Measurements from ENCODE around the gene AMPD3.

AMPD3 gene

GRCh38 chr11:10459029-10459970, 4.2 kb downstream of the AMPD3 start:
- no peak for DNase-seq (ENCODE audit: insufficient read length, low spot score)
- FAIRE-seq: no peak

- FAIRE-seq (no peak), DNase-seq (ENCODE audit: insufficient read length, low spot score) (no peak)
These were observed 5.7 kb downstream of the AMPD3 start for GRCh38 chr11:10460611-10461275.

- DNase-seq (ENCODE audit: insufficient read length, low spot score) (no peak), FAIRE-seq (no peak)
These were observed 6.3 kb downstream of the AMPD3 start for GRCh38 chr11:10461276-10461790.

- no peak for DNase-seq (ENCODE audit: insufficient read length, low spot score)
- FAIRE-seq: no peak
These were observed 7.8 kb downstream of the AMPD3 start for GRCh38 chr11:10462746-10463300.

GRCh38 chr11:10473371-10473770, 18.3 kb downstream of the AMPD3 start:
- DNase-seq (ENCODE audit: insufficient read length, low spot score) (no peak), FAIRE-seq (no peak)

DNA sequence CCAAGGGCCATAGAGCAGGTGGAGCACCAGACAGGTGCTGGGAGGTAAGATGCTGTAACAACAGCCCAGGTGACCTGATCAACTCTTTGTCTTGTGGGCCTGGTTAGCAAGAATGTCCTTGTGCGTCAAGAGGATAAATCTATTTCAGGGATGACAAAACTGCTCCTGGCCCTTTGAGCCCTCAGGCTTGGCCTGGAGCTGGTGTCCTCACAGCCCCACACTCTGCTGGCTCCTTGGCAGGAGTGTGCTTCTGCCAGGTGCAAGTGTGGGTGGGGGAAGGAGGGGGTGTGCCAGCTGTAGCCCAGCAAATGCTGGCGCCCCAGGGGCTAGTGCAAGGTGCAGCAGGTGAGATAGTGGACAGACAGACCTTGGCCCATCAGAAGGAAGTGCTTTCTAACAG, 19.5 kb downstream of the AMPD3 start:
- no peak for DNase-seq (ENCODE audit: insufficient read length, low spot score)
- FAIRE-seq: no peak

DNA sequence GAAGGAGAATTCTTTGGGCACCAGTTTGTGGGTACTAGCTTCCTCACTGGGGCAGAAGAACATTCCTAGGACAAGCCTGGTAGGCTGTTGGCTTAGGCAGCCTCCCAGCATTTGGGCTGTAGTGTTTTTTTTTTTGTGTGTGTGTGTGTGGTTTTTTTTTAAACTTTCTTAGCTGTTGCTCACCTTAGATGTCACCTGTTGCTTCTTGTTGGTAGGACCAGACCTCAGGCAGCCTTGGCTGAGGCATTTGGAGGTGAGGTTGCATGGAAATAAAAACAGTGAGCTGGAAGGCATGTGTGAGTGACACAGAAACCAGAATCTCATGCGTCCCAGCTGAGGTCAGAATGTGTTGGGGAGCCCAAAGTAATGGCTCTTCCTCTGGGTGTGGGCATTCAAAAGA, 21.3 kb downstream of the AMPD3 start:
- DNase-seq (ENCODE audit: insufficient read length, low spot score): no peak
- no peak for FAIRE-seq

DNA sequence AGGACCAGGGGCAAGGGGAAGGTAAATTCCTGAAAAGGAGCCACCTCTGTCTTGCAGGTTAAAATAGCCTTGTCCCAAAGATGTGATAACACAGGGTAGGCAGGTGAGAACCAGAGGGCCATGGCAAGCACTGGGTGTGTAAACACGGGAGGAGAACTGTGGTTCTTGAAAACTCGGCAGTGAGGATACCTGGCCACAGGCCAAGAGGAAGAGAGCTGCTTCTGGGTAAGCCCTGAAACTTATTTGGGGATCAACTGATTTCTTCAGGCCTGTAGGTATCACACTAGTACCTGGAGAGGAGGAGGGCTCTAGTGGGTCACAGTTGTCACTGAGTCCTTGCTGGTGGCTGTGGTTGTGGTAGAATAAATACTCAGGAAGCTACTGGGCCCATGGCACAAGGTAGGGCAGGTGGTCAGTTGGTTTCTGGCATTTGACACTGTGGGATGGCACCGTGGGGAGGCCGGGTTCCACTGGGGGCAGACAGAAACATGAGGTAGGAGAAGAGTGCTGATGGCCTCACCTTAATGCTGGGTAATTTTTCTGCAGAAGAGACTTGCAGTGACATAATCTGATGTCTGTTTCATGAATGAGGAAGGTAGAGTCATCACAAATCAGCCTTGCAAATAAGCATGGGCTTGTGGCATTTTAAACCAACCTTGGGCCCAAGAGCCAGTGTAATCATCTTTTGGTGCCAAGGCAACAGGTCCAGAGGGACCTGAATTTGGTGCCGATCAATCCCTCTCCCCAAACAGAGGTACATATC, 22.0 kb downstream of the AMPD3 start:
- DNase-seq (ENCODE audit: insufficient read length, low spot score) (no peak), FAIRE-seq (peak; percentile 60)

DNA sequence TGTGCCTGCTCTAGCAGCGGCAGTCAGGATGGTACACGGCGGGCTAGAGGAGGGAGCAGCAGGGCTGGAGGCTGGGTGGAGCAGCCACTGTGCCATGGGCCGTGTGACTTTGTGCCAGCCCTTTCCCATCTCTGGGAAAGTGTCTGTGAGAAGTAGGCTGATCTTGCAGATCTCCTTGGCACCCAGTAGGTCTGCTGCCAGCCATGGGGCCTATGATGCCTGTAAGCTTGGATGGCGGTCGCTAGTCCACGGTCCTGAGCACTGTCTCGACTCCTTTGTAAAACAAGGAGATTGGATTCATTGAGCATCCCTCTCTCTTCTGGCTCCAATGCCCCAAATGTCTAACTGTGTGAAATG, 22.6 kb downstream of the AMPD3 start:
- FAIRE-seq (no peak), DNase-seq (ENCODE audit: insufficient read length, low spot score) (no peak)

DNA sequence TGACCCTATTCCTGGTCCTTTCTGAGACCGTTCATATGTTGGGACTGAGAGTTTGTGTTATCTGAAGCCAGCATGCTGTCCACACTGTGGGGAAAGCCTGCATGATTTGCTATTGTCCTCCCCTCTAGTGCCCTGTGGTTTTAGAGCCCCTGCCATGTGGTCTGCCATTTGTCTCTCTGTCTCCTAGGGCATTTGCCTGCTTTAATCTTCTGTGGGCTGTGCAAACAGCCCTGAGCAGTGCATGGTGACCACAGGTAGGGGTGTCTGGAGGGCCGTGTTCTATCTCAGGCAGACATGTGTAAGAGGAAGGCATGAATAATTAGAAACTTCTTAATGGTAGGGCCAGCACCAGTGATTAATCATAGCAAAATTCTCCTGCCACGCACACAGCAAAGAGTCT, 23.0 kb downstream of the AMPD3 start:
- no peak for DNase-seq (ENCODE audit: insufficient read length, low spot score)
- no peak for FAIRE-seq

GRCh38 chr11:10478574-10479550, 23.8 kb downstream of the AMPD3 start:
- FAIRE-seq (no peak), DNase-seq (ENCODE audit: insufficient read length, low spot score) (no peak)

DNA sequence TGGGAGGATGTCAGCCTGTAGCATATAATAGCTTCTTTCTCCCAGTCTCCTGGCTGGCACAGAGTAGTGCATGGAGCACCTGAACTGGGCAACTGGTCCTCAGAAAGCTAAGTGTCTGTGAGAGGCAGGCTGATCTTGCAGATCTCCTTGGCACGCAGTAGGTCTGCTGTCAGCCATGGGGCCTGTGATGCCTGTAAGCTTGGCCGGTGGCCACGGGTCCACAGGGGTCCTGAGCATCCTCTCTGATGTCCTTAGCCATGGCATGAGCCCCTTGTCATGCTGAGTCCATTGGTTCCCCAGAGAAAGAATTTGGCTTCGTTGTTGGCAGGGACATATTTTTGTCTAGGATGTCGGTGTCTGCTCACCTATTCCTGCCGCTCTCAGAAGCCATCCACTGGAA, 25.0 kb downstream of the AMPD3 start:
- FAIRE-seq: no peak
- DNase-seq (ENCODE audit: insufficient read length, low spot score): no peak

- FAIRE-seq (no peak), DNase-seq (ENCODE audit: insufficient read length, low spot score) (no peak)
These were observed 25.7 kb downstream of the AMPD3 start for GRCh38 chr11:10480760-10481159.

DNA sequence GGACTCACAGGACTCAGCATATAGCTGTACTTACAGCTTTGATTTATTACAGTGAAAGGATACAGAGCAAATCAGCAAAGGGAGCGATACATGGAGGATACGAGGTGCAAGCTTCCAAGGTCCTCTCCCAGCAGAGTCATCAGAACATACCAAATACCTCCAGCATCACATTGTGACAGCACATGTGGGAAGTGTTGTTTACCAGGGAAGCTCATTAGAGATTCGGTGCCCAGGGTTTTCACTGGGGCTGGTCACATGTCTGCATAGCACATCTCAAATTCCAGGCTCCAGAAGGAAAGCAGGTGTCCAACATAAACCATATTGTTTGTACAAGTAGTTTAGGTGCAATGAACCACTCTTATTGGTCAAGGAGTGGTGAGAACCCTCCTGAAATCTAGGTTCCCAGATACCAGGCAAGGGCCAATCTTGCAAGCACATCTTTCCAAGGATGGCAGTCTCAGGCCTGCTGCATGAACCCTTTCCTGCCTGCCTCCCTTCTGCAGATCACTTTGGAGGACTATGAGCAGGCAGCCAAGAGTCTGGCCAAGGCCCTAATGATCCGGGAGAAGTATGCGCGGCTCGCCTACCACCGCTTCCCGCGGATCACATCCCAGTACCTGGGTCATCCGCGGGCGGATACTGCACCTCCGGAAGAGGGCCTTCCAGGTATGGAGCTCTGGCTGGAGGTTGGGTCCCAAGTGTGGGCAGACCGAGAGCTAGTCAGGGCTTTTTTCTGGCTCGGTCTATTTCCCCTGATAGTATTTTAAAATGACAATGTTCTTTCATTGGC, 26.7 kb downstream of the AMPD3 start:
- no peak for DNase-seq (ENCODE audit: insufficient read length, low spot score)

DNA sequence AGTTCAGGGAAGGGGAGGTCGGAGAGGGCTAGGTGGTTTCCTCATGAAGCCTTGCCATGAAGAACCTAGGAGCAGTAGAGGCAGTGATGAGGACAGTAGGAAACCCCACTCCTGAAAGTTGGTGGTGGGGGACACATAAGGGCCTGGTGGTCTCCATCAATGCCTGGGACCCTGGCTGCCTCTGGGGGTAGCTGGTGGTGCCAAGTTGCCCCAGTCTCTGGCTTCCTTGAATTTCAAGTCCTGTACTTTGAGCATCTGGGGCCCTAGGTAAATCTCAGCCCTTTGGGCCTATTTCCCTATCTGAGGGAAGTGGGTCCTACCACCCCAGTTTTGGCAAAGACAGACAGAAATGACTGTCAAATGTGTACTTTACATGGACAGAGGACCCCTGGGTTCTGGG, 28.1 kb downstream of the AMPD3 start:
- DNase-seq (ENCODE audit: insufficient read length, low spot score) (no peak), FAIRE-seq (no peak)

More for the DNA sequence above, 26.7 kb downstream of the AMPD3 start:
- no peak for FAIRE-seq

- DNase-seq (ENCODE audit: insufficient read length, low spot score): no peak
These were observed 28.5 kb downstream of the AMPD3 start for GRCh38 chr11:10483584-10483983.

DNA sequence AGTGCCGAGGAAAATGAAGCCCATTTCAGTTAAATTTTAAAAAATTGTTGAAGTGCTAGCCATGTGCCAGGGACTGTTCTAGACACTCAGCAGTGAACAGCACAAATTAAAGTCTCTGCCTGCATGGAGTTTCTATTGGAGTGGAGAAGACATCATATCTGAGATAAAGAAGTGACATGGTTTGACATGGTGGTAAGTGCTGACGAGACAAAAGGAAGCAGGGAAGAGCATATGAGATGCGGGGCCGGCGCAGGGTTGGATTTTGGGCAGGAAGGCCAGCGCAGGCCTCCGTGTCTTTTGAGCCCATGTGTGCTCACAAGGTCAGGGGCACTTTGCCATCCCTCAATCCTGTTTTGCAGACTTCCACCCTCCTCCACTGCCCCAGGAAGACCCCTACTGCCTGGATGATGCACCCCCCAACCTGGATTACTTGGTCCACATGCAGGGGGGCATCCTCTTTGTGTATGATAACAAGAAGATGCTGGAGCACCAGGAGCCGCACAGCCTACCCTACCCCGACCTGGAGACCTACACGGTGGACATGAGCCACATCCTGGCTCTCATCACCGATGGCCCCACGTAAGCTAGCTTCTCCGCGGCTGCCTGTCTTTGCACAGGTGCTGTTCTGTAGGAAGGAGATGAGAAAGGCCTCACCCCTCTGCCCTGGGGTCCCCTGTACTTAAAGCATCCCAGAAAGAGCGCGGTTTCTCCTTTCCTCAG, 29.6 kb downstream of the AMPD3 start:
- FAIRE-seq (no peak), DNase-seq (ENCODE audit: insufficient read length, low spot score) (no peak)

More at GRCh38 chr11:10483584-10483983, 28.5 kb downstream of the AMPD3 start:
- no peak for FAIRE-seq

DNA sequence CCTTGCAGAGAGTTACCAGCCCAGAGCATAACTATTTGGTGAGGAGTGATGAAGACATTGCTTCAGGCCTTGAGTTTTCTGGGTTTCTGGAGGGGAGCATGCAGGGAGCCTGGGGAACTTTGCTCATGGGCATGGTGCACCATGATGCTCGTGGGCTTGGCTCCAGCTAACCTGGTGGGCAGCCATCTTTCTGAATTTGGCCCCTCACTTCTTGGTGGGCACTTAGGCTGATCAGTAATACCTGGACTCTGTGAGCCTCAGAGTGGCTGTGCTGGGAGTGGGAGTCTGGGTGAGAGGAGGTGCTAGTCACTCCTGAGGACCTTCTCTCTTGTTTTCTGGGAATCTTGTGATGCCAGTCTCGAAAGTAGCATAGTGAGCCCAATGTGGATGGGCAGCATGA, 30.6 kb downstream of the AMPD3 start:
- DNase-seq (ENCODE audit: insufficient read length, low spot score) (no peak), FAIRE-seq (no peak)

Measured in HTR-8/SVneo (cell line).